ENCODE results near the gene NPC2.

Gene NPC2

DNA sequence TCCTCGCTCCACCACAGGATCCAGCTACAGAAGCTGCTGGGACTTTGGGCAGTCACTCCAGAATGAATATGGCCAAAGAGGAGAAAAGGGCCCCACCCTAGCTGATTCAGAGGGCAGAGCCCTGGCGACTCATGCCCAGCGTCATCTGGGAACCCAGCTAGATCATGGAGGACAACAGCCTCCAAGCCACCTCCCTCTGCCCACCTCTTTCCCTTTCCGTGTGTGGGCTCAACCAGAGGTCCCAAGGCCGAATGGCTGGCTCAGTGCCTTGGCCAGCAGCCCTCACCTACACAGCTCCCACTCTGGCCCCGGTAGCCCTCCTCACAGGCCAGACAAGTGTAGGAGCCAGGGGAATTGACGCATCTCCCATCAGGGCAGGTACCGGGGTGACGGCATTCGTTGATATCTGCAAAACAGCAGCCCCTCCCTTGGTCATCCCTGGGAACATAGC lies 17.9 kb upstream of the NPC2 start:
- Histone ChIP-seq H3K9me3 (ENCODE audit: severe bottlenecking) (no peaks in the 10 kb centered on the region), H3K27ac (no peak overlapping the region), H3K36me3 (no peaks in the 10 kb centered on the region), H3K27me3 (ENCODE audit: insufficient read depth, low read depth, severe bottlenecking) (no peaks in the 10 kb centered on the region), H3K4me3 (ENCODE audit: low read depth, low read length) (no peak overlapping the region)
- TF ChIP-seq, protein P1, sequence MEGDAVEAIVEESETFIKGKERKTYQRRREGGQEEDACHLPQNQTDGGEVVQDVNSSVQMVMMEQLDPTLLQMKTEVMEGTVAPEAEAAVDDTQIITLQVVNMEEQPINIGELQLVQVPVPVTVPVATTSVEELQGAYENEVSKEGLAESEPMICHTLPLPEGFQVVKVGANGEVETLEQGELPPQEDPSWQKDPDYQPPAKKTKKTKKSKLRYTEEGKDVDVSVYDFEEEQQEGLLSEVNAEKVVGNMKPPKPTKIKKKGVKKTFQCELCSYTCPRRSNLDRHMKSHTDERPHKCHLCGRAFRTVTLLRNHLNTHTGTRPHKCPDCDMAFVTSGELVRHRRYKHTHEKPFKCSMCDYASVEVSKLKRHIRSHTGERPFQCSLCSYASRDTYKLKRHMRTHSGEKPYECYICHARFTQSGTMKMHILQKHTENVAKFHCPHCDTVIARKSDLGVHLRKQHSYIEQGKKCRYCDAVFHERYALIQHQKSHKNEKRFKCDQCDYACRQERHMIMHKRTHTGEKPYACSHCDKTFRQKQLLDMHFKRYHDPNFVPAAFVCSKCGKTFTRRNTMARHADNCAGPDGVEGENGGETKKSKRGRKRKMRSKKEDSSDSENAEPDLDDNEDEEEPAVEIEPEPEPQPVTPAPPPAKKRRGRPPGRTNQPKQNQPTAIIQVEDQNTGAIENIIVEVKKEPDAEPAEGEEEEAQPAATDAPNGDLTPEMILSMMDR (IDR thresholded peaks at IDR 0.05; ENCODE audit: low read depth, low read length) = no peak
- no peak for DNase-seq

DNA sequence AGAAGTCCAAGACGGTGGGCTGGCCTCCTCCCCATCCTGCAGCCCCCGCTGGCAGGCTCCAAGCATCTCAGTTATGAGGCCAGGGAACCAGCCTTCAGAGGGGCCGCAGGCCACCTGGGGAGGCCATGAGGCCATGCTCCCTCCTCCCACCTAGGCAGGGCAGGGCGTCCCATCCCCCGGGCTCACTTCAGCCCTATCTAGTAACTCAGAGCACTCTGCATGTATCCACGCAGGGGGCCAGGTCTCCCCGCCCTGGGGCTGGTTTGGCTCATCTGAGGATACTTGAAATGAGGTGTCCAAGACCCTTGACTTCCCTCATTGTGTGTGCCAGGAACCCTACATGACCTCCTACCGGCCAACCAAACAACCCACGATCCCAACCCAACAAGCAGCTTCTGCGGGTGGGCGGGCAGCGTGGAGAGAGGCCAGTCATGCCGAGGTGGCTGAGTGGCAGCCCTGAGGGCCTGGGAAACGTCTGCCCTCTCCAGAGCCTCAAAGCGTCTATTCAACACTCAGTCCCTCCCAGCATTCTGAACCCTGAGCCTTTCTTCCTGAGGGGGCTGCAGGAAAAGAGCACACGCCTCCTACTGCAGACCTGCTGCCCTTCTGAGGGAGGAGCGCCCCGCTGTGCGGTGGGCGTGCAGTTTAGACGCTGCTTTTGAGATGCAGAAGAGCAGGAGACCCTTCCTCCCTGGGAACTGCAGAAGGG lies 17.3 kb upstream of the NPC2 start:
- no peaks in the 10 kb centered on the region for H3K27me3 ChIP-seq (ENCODE audit: insufficient read depth, low read depth, severe bottlenecking)
- H3K9me3 ChIP-seq (ENCODE audit: severe bottlenecking) = no peaks in the 10 kb centered on the region
- DNase-seq = no peak
- no peak overlapping the region for H3K27ac ChIP-seq
- no peak overlapping the region for H3K4me3 ChIP-seq (ENCODE audit: low read depth, low read length)
- H3K36me3 ChIP-seq = no peaks in the 10 kb centered on the region
- TF ChIP-seq, protein P1 (IDR thresholded peaks at IDR 0.05; ENCODE audit: low read depth, low read length) = no peak

DNA sequence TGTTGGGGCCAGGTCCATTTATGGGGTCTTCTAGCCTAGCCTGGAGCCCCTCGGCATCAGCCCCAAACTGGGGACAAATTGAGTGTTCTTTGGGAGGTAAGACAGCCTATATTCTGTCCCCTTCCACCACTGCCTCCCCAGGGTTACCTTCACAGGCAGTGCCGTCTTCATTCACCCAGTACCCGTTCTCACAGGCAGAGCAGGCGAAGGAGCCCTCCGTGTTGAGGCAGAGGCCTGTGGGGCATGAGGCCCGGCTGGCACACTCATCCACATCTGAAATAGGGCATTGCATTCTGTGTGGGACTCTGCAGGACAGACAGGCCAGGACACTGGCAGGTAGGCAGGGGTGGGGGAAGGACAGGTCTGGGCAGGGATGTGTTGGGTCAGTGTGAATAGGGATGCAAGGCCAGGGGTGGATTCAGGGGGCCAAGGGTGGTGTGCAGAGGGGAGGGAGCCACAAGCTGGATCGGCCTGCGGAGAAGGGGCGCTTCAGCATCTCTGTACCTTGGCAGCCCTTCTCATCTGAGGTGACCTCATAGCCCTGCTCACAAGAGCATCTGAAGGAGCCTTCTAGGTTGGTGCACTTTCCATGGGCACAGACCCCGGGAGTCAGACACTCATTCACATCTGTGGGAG lies 16.6 kb upstream of the NPC2 start:
- no peaks in the 10 kb centered on the region for H3K36me3 ChIP-seq
- DNase-seq = no peak
- H3K9me3 ChIP-seq (ENCODE audit: severe bottlenecking) = no peaks in the 10 kb centered on the region
- no peak overlapping the region for H3K4me3 ChIP-seq (ENCODE audit: low read depth, low read length)
- TF ChIP-seq, protein P1 (IDR thresholded peaks at IDR 0.05; ENCODE audit: low read depth, low read length) = no peak
- no peak overlapping the region; the same call in 1 of the 2 replicates for H3K27ac ChIP-seq
- no peaks in the 10 kb centered on the region for H3K27me3 ChIP-seq (ENCODE audit: insufficient read depth, low read depth, severe bottlenecking)

DNA sequence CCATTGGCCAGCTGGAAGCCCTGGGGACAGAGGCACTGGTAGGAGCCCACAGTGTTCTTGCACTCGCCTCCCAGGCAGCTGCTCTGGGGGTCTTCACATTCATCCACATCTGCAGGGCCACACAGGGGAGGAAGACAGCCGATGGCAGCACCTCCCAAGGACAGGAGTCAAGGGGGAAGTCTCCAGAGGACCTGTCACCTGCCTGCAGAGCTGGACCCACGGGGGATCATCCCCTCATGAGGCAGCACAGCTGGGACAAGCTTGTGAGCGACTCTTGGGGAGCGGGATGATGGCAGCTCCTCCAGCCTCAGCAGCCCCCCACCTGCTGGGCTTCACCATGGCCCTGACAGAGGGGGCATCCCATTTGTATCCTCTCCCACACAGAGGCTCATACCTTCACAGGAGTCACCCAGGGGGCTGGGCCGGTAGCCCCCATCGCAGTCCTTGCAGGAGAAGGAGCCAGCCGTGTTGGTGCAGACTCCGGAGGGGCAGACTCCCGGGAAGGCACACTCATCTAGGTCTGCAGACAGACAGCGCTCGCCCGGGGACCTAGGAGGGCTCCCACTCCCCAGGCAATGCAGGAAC lies 15.8 kb upstream of the NPC2 start:
- TF ChIP-seq, protein P1 (IDR thresholded peaks at IDR 0.05; ENCODE audit: low read depth, low read length) = no peak
- H3K9me3 ChIP-seq (ENCODE audit: severe bottlenecking) = no peaks in the 10 kb centered on the region
- no peak for DNase-seq
- H3K36me3 ChIP-seq = no peaks in the 10 kb centered on the region
- H3K4me3 ChIP-seq (ENCODE audit: low read depth, low read length) = no peak overlapping the region
- no peak overlapping the region for H3K27ac ChIP-seq
- no peaks in the 10 kb centered on the region for H3K27me3 ChIP-seq (ENCODE audit: insufficient read depth, low read depth, severe bottlenecking)

DNA sequence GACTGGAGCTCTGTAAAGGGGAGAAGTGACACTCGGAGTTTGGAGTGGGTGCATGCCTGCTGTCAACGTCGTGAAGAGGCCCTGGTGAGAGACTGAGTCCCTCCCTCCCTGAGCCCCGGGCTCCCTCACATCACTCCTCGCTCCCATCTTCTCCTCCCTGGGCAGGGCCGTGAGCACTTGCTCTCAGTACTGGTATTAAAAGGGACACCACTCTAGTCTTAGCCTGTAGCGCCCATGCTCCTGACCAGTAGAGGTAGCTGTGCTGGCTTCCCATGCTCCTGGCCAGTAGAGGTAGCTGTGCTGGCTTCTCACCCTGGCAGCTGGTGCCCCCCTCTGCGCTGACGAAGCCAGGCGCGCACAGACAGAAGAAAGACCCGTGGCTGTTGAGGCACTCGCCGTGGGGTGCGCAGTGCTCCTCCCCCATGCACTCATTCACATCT lies 15.2 kb upstream of the NPC2 start:
- Histone ChIP-seq H3K27me3 (ENCODE audit: insufficient read depth, low read depth, severe bottlenecking) (no peaks in the 10 kb centered on the region), H3K36me3 (no peaks in the 10 kb centered on the region), H3K27ac (no peak overlapping the region), H3K9me3 (ENCODE audit: severe bottlenecking) (no peaks in the 10 kb centered on the region), H3K4me3 (ENCODE audit: low read depth, low read length) (no peak overlapping the region)
- TF ChIP-seq, protein P1 (IDR thresholded peaks at IDR 0.05; ENCODE audit: low read depth, low read length) = peak; percentile 99
- DNase-seq = peak; percentile 88

Data from WERI-Rb-1 (cell line).